ENCODE results near the gene ZFP36L1. TPM values are rescaled to one million over a fixed set of nuclear protein-coding genes. Genes with fewer than 3 reads are reported as not detected.

The ZFP36L1 gene
- total and polyA plus RNA-seq, 9 of the 15 experiments (the other 6 are each of a cell fraction or from before 2014, with no cell fraction given): 1.3 to 26.6 (median 3.7) TPM

GRCh38 chr14:68792979-68793733 is at the start of gene ZFP36L1 (continued):
- TF ChIP-seq MGA (IDR thresholded peaks at IDR 0.05) (no peak; the same call in 1 of the 2 replicates), BCL6 (CRISPR knock-in tag; IDR thresholded peaks at IDR 0.05) (no peak), POLR2H (tag; IDR thresholded peaks at IDR 0.05; ENCODE audit: low read depth) (peak; percentile 94), POLR2G (IDR thresholded peaks at IDR 0.05; ENCODE audit: low read depth, low read length) (peak; percentile 93), ZNF444 (CRISPR knock-in tag; IDR thresholded peaks at IDR 0.05) (no peak), UBTF (IDR thresholded peaks at IDR 0.05; ENCODE audit: borderline replicate concordance in 1 of 2, low read depth in 2 of 2, low read length in 2 of 2) (0 out of 4 replicates have a peak, but pooled peaks of 1 of the 2 experiments have one; percentile 16), ZNF583 (CRISPR knock-in tag; IDR thresholded peaks at IDR 0.05) (no peak), TCF7L2 (IDR thresholded peaks at IDR 0.05; ENCODE audit: low read depth, low read length) (0 out of 2 replicates have a peak, but pooled peaks have one; percentile 58), ZNF263 (CRISPR knock-in tag; IDR thresholded peaks at IDR 0.05; ENCODE audit: borderline replicate concordance) (no peak), ARID3B (CRISPR knock-in tag; IDR thresholded peaks at IDR 0.05; ENCODE audit: borderline replicate concordance) (no peak), SMARCC2 (IDR thresholded peaks at IDR 0.05; ENCODE audit: low read depth) (no peak), TAL1 (IDR thresholded peaks at IDR 0.05) (no peak)
